HepG2 (cell line): ENCODE measurements around the gene GMPPA. TPM values are rescaled to one million over a fixed set of nuclear protein-coding genes. Genes with fewer than 3 reads are reported as not detected.
A peak's percentile ranks its signal among the peaks of the same experiment; 100 is the strongest.

Experiments
- BRCA1 ChIP-seq: sonication (generic); formaldehyde crosslinking; IDR thresholded peaks from 2 replicates; pipeline ENCODE4 v1.4.0; 2020; ENCODE audit warnings: missing genetic modification reagents
- CENPX ChIP-seq: sonication (generic); formaldehyde crosslinking; IDR thresholded peaks from 2 replicates; pipeline ENCODE4 v1.9.0; 2021; ENCODE audit warnings: mild to moderate bottlenecking, missing genetic modification reagents, moderate library complexity
- FOXA1 ChIP-seq, 2 experiments: fragments of 450-650 bp in 1 of 2; sonication (generic) in 1 of 2; formaldehyde crosslinking in 1 of 2; IDR thresholded peaks; 2 replicates each; pipeline versions ENCODE4 v1.4.0 to v1.6.1; 2016 to 2020; ENCODE audit warnings: missing genetic modification reagents in 1 of 2
- GPN1 ChIP-seq: sonication (generic); formaldehyde crosslinking; IDR thresholded peaks from 2 replicates; pipeline ENCODE4 v1.5.1; 2020; ENCODE audit warnings: missing genetic modification reagents, borderline replicate concordance
- PITX1 ChIP-seq: sonication (generic); formaldehyde crosslinking; IDR thresholded peaks from 2 replicates; pipeline ENCODE4 v1.5.1; 2020; ENCODE audit warnings: mild to moderate bottlenecking, missing genetic modification reagents
- PRMT3 ChIP-seq: sonication (generic); formaldehyde crosslinking; IDR thresholded peaks from 2 replicates; pipeline ENCODE4 v1.8.1; 2022; ENCODE audit warnings: low read depth, mild to moderate bottlenecking, moderate library complexity, missing genetic modification reagents, borderline replicate concordance
- PRPF4 ChIP-seq: fragments of 200-400 bp; formaldehyde crosslinking; IDR thresholded peaks from 2 replicates; pipeline ENCODE4 v1.6.1; 2016; ENCODE audit warnings: low read length, low read depth; ENCODE audit not compliant: poor library complexity, severe bottlenecking
- SMAD1 ChIP-seq: sonication (generic); formaldehyde crosslinking; IDR thresholded peaks from 2 replicates; pipeline ENCODE4 v1.4.0; 2020; ENCODE audit warnings: missing genetic modification reagents, low read depth, mild to moderate bottlenecking, borderline replicate concordance
- SRY ChIP-seq: sonication (generic); formaldehyde crosslinking; IDR thresholded peaks from 2 replicates; pipeline ENCODE4 v1.8.0; 2022; ENCODE audit warnings: mild to moderate bottlenecking, missing genetic modification reagents
- TMF1 ChIP-seq: sonication (generic); formaldehyde crosslinking; IDR thresholded peaks from 2 replicates; pipeline ENCODE4 v1.8.1; 2022; ENCODE audit warnings: low read depth, missing genetic modification reagents
- TSC22D2 ChIP-seq: sonication (generic); formaldehyde crosslinking; IDR thresholded peaks from 2 replicates; pipeline ENCODE4 v1.5.1; 2020; ENCODE audit warnings: missing genetic modification reagents, mild to moderate bottlenecking, borderline replicate concordance
- YEATS2 ChIP-seq: sonication (generic); formaldehyde crosslinking; IDR thresholded peaks from 2 replicates; pipeline ENCODE4 v1.4.0; 2020; ENCODE audit warnings: missing genetic modification reagents, borderline replicate concordance
- ZBTB1 ChIP-seq: sonication (generic); formaldehyde crosslinking; IDR thresholded peaks from 2 replicates; pipeline ENCODE4 v1.4.0; 2020; ENCODE audit warnings: missing genetic modification reagents, borderline replicate concordance
- ZNF230 ChIP-seq: sonication (generic); formaldehyde crosslinking; IDR thresholded peaks from 2 replicates; pipeline ENCODE4 v1.4.0; 2020; ENCODE audit warnings: mild to moderate bottlenecking, missing genetic modification reagents
- ZNF317 ChIP-seq: sonication (generic); formaldehyde crosslinking; IDR thresholded peaks from 2 replicates; pipeline ENCODE4 v1.5.0; 2020; ENCODE audit warnings: mild to moderate bottlenecking, missing genetic modification reagents
- ZNF510 ChIP-seq: sonication (generic); formaldehyde crosslinking; IDR thresholded peaks from 2 replicates; pipeline ENCODE4 v1.4.0; 2020; ENCODE audit warnings: low read depth, mild to moderate bottlenecking, missing genetic modification reagents
- ZNF776 ChIP-seq: sonication (generic); formaldehyde crosslinking; IDR thresholded peaks from 2 replicates; pipeline ENCODE4 v1.4.0; 2020; ENCODE audit warnings: mild to moderate bottlenecking, missing genetic modification reagents
- ZSCAN20 ChIP-seq: sonication (generic); formaldehyde crosslinking; IDR thresholded peaks from 2 replicates; pipeline ENCODE4 v1.4.0; 2020; ENCODE audit warnings: missing genetic modification reagents, mild to moderate bottlenecking, borderline replicate concordance
- ZSCAN31 ChIP-seq: sonication (generic); formaldehyde crosslinking; IDR thresholded peaks from 2 replicates; pipeline ENCODE4 v1.5.0; 2020; ENCODE audit warnings: low read depth, mild to moderate bottlenecking, missing genetic modification reagents
- polyA plus RNA-seq, 8 experiments: library from polyadenylated mRNA; depleted of rRNA in 3 of 8; stranded (reverse) in 7 of 8; unstranded in 1 of 8; fragments of >200 nt; fragmentation: Illumina TruSeq in 4 of 8; extraction: Trizol in 4 of 8; gene quantifications; 2 replicates each; pipeline versions ENCODE4 v1.2.1 to v1.2.3, GENCODE V29; 2011 to 2016; ENCODE audit warnings: low read depth in 4 of 8, missing spikeins in 1 of 8, mixed read lengths in 1 of 8; ENCODE audit not compliant: insufficient read depth in 1 of 8
- total RNA-seq, 5 experiments: library from RNA; depleted of rRNA; stranded (reverse); fragments of >200 nt; fragmentation: Illumina TruSeq; extraction: Trizol; gene quantifications; 2 replicates each; pipeline ENCODE4 v1.2.3, GENCODE V29; 2016; ENCODE audit warnings: low read depth in 1 of 5
- TF ChIP-seq, protein P1 (sequence below): sonication (generic); formaldehyde crosslinking; IDR thresholded peaks from 2 replicates; pipeline ENCODE4 v1.5.0; 2020; ENCODE audit warnings: mild to moderate bottlenecking, missing genetic modification reagents
- TF ChIP-seq, protein P2 (sequence below): sonication (generic); formaldehyde crosslinking; conservative IDR thresholded peaks from 2 replicates; pipeline ENCODE4 v1.8.0; 2022; ENCODE audit warnings: missing genetic modification reagents

Gene GMPPA
- total and polyA plus RNA-seq, 2 of the 13 experiments (the other 11 are each of a cell fraction or from before 2014, with no cell fraction given) = 81.1 to 106 TPM

DNA sequence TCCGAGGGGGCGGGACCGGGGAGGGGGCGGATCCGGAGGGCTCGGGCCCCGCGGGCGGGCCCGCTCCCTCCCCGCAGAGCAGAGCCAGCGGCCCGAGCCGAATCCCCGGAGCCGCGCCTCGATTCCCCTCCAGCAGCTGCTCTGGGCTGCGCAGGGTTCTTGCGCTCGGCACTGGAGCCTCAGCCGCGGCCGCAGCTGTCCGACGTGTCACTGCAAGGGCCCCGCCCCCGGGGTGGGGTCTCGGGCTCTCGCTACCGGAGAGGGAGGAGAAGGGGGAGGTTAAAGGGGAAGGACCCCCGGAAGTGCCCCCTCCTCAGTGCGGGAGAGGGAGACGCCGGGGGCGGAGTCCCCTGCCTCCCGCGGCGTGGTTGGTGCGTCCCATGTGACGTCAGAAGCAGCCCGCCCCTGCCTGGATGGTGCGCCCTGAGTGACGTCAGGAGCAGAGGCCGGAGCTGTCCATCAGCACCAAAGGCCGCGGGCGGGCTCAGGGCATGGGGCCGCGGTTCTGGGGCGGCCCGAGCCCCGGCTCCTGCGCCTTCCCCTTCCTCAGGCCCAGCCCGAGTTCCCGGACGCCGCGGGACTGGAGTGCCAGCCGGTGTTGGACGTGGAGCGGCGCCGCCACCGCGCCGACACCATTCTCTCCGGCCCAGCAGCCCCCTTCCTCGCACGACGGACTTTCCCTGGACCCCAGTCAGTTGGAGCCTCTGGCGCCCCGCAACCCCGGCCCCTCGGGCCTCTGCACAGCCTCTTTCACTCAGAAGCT, 45.1 kb downstream of the GMPPA start, which contains the start of the genes CHPF and TMEM198 (continued):
- TF ChIP-seq ZNF317 (CRISPR knock-in tag) = peak; percentile 65; the same call in 1 of the 2 replicates
- TF ChIP-seq YEATS2 (CRISPR knock-in tag) = peak; percentile 84
- TF ChIP-seq, protein P1, sequence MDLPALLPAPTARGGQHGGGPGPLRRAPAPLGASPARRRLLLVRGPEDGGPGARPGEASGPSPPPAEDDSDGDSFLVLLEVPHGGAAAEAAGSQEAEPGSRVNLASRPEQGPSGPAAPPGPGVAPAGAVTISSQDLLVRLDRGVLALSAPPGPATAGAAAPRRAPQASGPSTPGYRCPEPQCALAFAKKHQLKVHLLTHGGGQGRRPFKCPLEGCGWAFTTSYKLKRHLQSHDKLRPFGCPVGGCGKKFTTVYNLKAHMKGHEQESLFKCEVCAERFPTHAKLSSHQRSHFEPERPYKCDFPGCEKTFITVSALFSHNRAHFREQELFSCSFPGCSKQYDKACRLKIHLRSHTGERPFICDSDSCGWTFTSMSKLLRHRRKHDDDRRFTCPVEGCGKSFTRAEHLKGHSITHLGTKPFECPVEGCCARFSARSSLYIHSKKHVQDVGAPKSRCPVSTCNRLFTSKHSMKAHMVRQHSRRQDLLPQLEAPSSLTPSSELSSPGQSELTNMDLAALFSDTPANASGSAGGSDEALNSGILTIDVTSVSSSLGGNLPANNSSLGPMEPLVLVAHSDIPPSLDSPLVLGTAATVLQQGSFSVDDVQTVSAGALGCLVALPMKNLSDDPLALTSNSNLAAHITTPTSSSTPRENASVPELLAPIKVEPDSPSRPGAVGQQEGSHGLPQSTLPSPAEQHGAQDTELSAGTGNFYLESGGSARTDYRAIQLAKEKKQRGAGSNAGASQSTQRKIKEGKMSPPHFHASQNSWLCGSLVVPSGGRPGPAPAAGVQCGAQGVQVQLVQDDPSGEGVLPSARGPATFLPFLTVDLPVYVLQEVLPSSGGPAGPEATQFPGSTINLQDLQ (CRISPR knock-in tag) = peak; percentile 83
- TF ChIP-seq ZNF230 (CRISPR knock-in tag) = peak; percentile 54
- TF ChIP-seq GPN1 (CRISPR knock-in tag) = no peak
- TF ChIP-seq PITX1 (CRISPR knock-in tag) = peak; percentile 56
- TF ChIP-seq ZSCAN31 (CRISPR knock-in tag) = peak; percentile 69; the same call in 1 of the 2 replicates
- peak; percentile 89; the same call in 1 of the 2 replicates for TF ChIP-seq ZSCAN20
- TF ChIP-seq FOXA1 (IDR thresholded peaks at IDR 0.05) = no peak
- 0 out of 2 replicates have a peak, but pooled peaks have one; percentile 11 for TF ChIP-seq FOXA1 (CRISPR knock-in tag; IDR thresholded peaks at IDR 0.05)
- TF ChIP-seq SRY (CRISPR knock-in tag) = peak; percentile 87; the same call in 1 of the 2 replicates
- TF ChIP-seq ZNF510 (CRISPR knock-in tag) = 0 out of 2 replicates have a peak, but pooled peaks have one; percentile 31
- TF ChIP-seq CENPX (CRISPR knock-in tag) = no peak
- no peak for TF ChIP-seq ZBTB1 (CRISPR knock-in tag)
- peak; percentile 97 for TF ChIP-seq BRCA1
- 0 out of 2 replicates have a peak, but pooled peaks have one; percentile 22 for TF ChIP-seq PRMT3 (CRISPR knock-in tag)
- TF ChIP-seq, protein P2, sequence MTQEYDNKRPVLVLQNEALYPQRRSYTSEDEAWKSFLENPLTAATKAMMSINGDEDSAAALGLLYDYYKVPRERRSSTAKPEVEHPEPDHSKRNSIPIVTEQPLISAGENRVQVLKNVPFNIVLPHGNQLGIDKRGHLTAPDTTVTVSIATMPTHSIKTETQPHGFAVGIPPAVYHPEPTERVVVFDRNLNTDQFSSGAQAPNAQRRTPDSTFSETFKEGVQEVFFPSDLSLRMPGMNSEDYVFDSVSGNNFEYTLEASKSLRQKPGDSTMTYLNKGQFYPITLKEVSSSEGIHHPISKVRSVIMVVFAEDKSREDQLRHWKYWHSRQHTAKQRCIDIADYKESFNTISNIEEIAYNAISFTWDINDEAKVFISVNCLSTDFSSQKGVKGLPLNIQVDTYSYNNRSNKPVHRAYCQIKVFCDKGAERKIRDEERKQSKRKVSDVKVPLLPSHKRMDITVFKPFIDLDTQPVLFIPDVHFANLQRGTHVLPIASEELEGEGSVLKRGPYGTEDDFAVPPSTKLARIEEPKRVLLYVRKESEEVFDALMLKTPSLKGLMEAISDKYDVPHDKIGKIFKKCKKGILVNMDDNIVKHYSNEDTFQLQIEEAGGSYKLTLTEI (CRISPR knock-in tag) = no peak
- no peak; the same call in 1 of the 2 replicates for TF ChIP-seq TMF1
- peak; percentile 86; the same call in 1 of the 2 replicates for TF ChIP-seq TSC22D2 (CRISPR knock-in tag)
- TF ChIP-seq PRPF4 = no peak
- TF ChIP-seq ZNF776 (CRISPR knock-in tag) = peak; percentile 82; the same call in 1 of the 2 replicates
- TF ChIP-seq SMAD1 (CRISPR knock-in tag) = peak; percentile 26; the same call in 1 of the 2 replicates
